ENCODE measurements around the gene PLXNA3. TPM values are rescaled to one million over a fixed set of nuclear protein-coding genes. Genes with fewer than 3 reads are reported as not detected.

PLXNA3 gene
- total RNA-seq, 1 experiment from 2014 or later: 9.7 TPM

Other genes with a start within 250 kb of the PLXNA3 start
- not detected in 2 replicates for gene OPN1MW2, start 238.5 kb upstream of the PLXNA3 start, total RNA-seq (2014; rRNA removed; shearing (Covaris generic))
- gene OPN1MW3, start 200.7 kb upstream of the PLXNA3 start, total RNA-seq (2014; rRNA removed; shearing (Covaris generic)): not detected in 2 replicates
- gene TEX28, start 163.2 kb upstream of the PLXNA3 start, total RNA-seq (2014; rRNA removed; shearing (Covaris generic)): not detected in 2 replicates
- gene TKTL1, start 162.5 kb upstream of the PLXNA3 start, total RNA-seq (2014; rRNA removed; shearing (Covaris generic)): not detected in 2 replicates
- gene FLNA, start 83.6 kb upstream of the PLXNA3 start, total RNA-seq (2014; rRNA removed; shearing (Covaris generic)): 2,064 and 2,561 TPM in 2 replicates
- 73.1 and 82.0 TPM in 2 replicates for gene EMD, start 79.0 kb upstream of the PLXNA3 start, total RNA-seq (2014; rRNA removed; shearing (Covaris generic))
- 2,649 and 4,739 TPM in 2 replicates for gene RPL10, start 59.9 kb upstream of the PLXNA3 start, total RNA-seq (2014; rRNA removed; shearing (Covaris generic))
- gene DNASE1L1, start 49.0 kb upstream of the PLXNA3 start, total RNA-seq (2014; rRNA removed; shearing (Covaris generic)): 65.3 and 70.8 TPM in 2 replicates
- 29.8 and 43.7 TPM in 2 replicates for gene TAFAZZIN, start 46.7 kb upstream of the PLXNA3 start, total RNA-seq (2014; rRNA removed; shearing (Covaris generic))
- 132 and 137 TPM in 2 replicates for gene ATP6AP1, start 29.6 kb upstream of the PLXNA3 start, total RNA-seq (2014; rRNA removed; shearing (Covaris generic))
- gene GDI1, start 21.1 kb upstream of the PLXNA3 start, total RNA-seq (2014; rRNA removed; shearing (Covaris generic)): 143 and 229 TPM in 2 replicates
- 110 and 137 TPM in 2 replicates for gene FAM50A, start 14.1 kb upstream of the PLXNA3 start, total RNA-seq (2014; rRNA removed; shearing (Covaris generic))
- gene LAGE3, start 21.0 kb downstream of the PLXNA3 start, total RNA-seq (2014; rRNA removed; shearing (Covaris generic)): 70.5 and 109 TPM in 2 replicates
- 116 and 139 TPM in 2 replicates for gene UBL4A, start 28.3 kb downstream of the PLXNA3 start, total RNA-seq (2014; rRNA removed; shearing (Covaris generic))
- 51.9 and 63.9 TPM in 2 replicates for gene SLC10A3, start 32.3 kb downstream of the PLXNA3 start, total RNA-seq (2014; rRNA removed; shearing (Covaris generic))
- gene FAM3A, start 58.0 kb downstream of the PLXNA3 start, total RNA-seq (2014; rRNA removed; shearing (Covaris generic)): 47.1 and 47.5 TPM in 2 replicates
- gene G6PD, start 88.6 kb downstream of the PLXNA3 start, total RNA-seq (2014; rRNA removed; shearing (Covaris generic)): 102 and 112 TPM in 2 replicates
- gene IKBKG, start 89.3 kb downstream of the PLXNA3 start, total RNA-seq (2014; rRNA removed; shearing (Covaris generic)): 53.6 and 63.2 TPM in 2 replicates
- gene CTAG1A, start 126.9 kb downstream of the PLXNA3 start, total RNA-seq (2014; rRNA removed; shearing (Covaris generic)): not detected in 2 replicates
- gene CTAG1B, start 161.0 kb downstream of the PLXNA3 start, total RNA-seq (2014; rRNA removed; shearing (Covaris generic)): not detected in 2 replicates
- not detected in 2 replicates for gene CTAG2, start 195.3 kb downstream of the PLXNA3 start, total RNA-seq (2014; rRNA removed; shearing (Covaris generic))

Measured in A172 (cell line).